GM11168 (cell line): ENCODE results near the gene ULK1.

Source experiments
- in situ Hi-C: fragments of 300-500 bp; cut with MboI; formaldehyde crosslinking; loops from one replicate; pipeline ENCODE4 v1.12.0; 2022; ENCODE audit warnings: low sequenced_read_pairs; ENCODE audit not compliant: unreplicated experiment

The ULK1 gene

GRCh38 chr12:131905630-131906091, 11.2 kb downstream of the ULK1 start:
- in situ Hi-C loops = no loop called here

- in situ Hi-C loops = no loop called here
These were observed 13.1 kb downstream of the ULK1 start for GRCh38 chr12:131907379-131908091.

- in situ Hi-C loops = no loop called here
These were observed 14.0 kb downstream of the ULK1 start for GRCh38 chr12:131908092-131909080.

- in situ Hi-C loops = no loop called here
These were observed 14.8 kb downstream of the ULK1 start for GRCh38 chr12:131909081-131909751.

GRCh38 chr12:131909752-131910219, 15.4 kb downstream of the ULK1 start:
- in situ Hi-C loops = no loop called here

GRCh38 chr12:131910302-131911027, 16.0 kb downstream of the ULK1 start:
- in situ Hi-C loops = no loop called here

GRCh38 chr12:131911028-131911650, 16.7 kb downstream of the ULK1 start:
- in situ Hi-C loops = no loop called here

- in situ Hi-C loops = no loop called here
These were observed 17.5 kb downstream of the ULK1 start for GRCh38 chr12:131911851-131912477.

GRCh38 chr12:131912518-131913274, 18.3 kb downstream of the ULK1 start:
- in situ Hi-C loops = no loop called here

- in situ Hi-C loops = no loop called here
These were observed 19.2 kb downstream of the ULK1 start for GRCh38 chr12:131913666-131914065.

GRCh38 chr12:131914179-131914702, 19.8 kb downstream of the ULK1 start:
- in situ Hi-C loops = no loop called here

GRCh38 chr12:131915000-131915689, 20.7 kb downstream of the ULK1 start:
- in situ Hi-C loops = no loop called here

GRCh38 chr12:131915823-131916222, 21.4 kb downstream of the ULK1 start:
- in situ Hi-C loops = no loop called here

GRCh38 chr12:131916306-131917138, 22.1 kb downstream of the ULK1 start:
- in situ Hi-C loops = no loop called here

- in situ Hi-C loops = no loop called here
These were observed 22.8 kb downstream of the ULK1 start for GRCh38 chr12:131917139-131917710.

- in situ Hi-C loops = no loop called here
These were observed 23.4 kb downstream of the ULK1 start for GRCh38 chr12:131917711-131918306.
